ENCODE data around the gene SC5D.

GRCh38 chr11:121310908-121311307, 18.3 kb downstream of the SC5D start:
- TF ChIP-seq YY1 (IDR thresholded peaks at IDR 0.05; ENCODE audit: insufficient read depth, insufficient read length) (no peak), ZNF274 (IDR thresholded peaks at IDR 0.05; ENCODE audit: low read depth, low read length) (no peak)

All from NT2/D1 (cell line).